ENCODE results near the gene IL12A. TPM values are rescaled to one million over a fixed set of nuclear protein-coding genes. Genes with fewer than 3 reads are reported as not detected.

IL12A gene
- total RNA-seq, 2 donors from 2014 or later: 1.7 to 3.2 TPM

- H3K27ac Mint-ChIP-seq: no peak overlapping the region
- peaks cover 8% of the 10 kb centered on the region for H3K4me1 Mint-ChIP-seq
- no peak for ATAC-seq
- DNase-seq: no peak
- no peak overlapping the region for H3K4me3 Mint-ChIP-seq
- H3K27me3 Mint-ChIP-seq: peaks cover 22% of the 10 kb centered on the region
- no peaks in the 10 kb centered on the region for H3K36me3 Mint-ChIP-seq (ENCODE audit: low read depth)
- H3K9me3 ChIP-seq (ENCODE audit: control insufficient read depth, low read length, poor library complexity, severe bottlenecking): no peaks in the 10 kb centered on the region
These were observed 33.4 kb downstream of the IL12A start for GRCh38 chr3:160022068-160022467.

DNA sequence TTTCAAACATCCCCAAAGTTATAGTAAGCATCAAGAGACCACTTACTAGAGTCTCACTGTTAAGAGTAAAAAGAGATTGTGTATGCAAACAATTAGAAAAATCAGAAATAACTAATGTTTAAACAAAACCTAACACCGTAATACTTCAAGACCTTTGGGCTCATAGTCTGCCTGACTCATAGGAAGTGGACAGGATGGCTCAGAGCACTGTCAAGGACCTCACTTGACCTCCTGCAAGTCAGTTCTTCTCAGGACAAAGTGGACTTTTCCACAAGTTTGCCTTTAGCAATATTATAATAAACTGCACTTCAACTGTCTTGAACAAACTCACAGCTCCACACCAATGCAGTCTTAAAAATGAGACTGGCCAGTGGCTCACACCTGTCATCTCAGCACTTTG lies 34.8 kb downstream of the IL12A start:
- H3K9me3 ChIP-seq (ENCODE audit: control insufficient read depth, low read length, poor library complexity, severe bottlenecking): no peaks in the 10 kb centered on the region
- Mint-ChIP-seq H3K27ac (no peak overlapping the region), H3K4me1 (peaks cover 16% of the 10 kb centered on the region), H3K27me3 (peaks cover 22% of the 10 kb centered on the region), H3K36me3 (ENCODE audit: low read depth) (no peaks in the 10 kb centered on the region), H3K4me3 (no peak overlapping the region)
- ATAC-seq (no peak), DNase-seq (no peak)

GRCh38 chr3:160027541-160028195 lies 39.0 kb downstream of the IL12A start:
- H3K9me3 ChIP-seq (ENCODE audit: control insufficient read depth, low read length, poor library complexity, severe bottlenecking): no peaks in the 10 kb centered on the region
- Mint-ChIP-seq H3K27me3 (peaks cover 5% of the 10 kb centered on the region), H3K4me1 (peaks cover 18% of the 10 kb centered on the region), H3K4me3 (no peak overlapping the region), H3K27ac (peak overlapping the region; percentile 56), H3K36me3 (ENCODE audit: low read depth) (no peaks in the 10 kb centered on the region)
- DNase-seq (no peak), ATAC-seq (peak; percentile 16)

DNA sequence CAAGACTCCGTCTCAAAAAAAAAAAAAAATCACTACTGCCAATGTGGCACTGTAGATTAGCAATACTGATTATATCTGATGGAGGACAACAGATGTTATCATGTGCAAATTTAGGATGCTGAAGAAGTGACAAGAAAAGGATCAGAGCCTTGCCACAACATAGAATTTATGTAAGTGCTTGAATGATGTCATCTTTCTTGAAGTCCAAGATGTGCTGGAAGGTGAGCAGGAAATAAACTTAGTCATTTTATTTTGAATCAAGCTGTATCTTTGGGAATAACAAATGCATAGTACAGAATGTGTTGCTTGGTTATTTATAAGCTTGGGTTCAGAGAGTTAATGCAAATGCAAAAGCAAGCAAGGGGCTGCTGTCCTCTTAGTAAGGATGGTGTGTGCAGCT lies 47.1 kb downstream of the IL12A start:
- ATAC-seq (no peak), DNase-seq (no peak)
- H3K9me3 ChIP-seq (ENCODE audit: control insufficient read depth, low read length, poor library complexity, severe bottlenecking): no peaks in the 10 kb centered on the region
- Mint-ChIP-seq H3K4me3 (no peak overlapping the region), H3K27ac (no peak overlapping the region), H3K4me1 (no peaks in the 10 kb centered on the region), H3K27me3 (peaks cover 29% of the 10 kb centered on the region), H3K36me3 (ENCODE audit: low read depth) (no peaks in the 10 kb centered on the region)

DNA sequence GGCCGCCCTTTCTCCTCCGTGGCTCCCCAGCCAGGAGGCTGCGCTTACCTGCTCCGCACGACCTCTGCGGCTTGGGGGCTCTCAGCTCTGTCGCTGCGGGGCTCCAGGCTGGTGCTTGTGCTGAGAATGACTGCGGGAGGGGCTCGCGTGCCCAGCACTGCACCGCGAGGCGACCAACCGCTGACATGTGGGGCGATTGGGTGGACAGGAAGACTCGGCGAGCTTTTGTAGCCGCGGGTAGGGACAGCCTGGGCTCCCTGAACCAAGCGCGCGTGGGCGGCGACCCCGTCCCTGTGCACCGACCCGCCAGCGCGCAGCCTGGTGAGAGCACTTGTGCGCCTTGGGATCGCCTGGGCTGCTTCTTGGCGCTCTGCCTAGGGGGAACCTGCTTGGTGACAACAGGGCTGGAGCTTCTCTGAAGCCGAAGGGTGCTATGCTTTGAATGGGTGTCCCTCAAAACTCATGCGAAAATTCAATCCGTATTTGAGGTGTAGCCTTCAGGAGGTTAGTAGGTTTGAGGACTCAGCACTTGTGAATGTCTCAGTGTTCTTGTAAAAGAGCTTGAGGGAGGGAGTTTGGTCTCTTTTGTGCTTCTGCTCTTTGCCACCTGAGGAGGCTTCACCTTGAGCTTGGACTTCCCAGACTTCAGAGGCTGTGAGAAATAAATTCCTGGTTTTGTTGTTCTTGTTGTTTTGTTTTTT lies 50.4 kb downstream of the IL12A start:
- ATAC-seq (no peak), DNase-seq (no peak)
- no peaks in the 10 kb centered on the region for H3K9me3 ChIP-seq (ENCODE audit: control insufficient read depth, low read length, poor library complexity, severe bottlenecking)
- Mint-ChIP-seq H3K36me3 (ENCODE audit: low read depth) (no peaks in the 10 kb centered on the region), H3K4me1 (no peaks in the 10 kb centered on the region), H3K27me3 (peaks cover 36% of the 10 kb centered on the region), H3K27ac (no peak overlapping the region), H3K4me3 (no peak overlapping the region)

- Mint-ChIP-seq H3K36me3 (ENCODE audit: low read depth) (no peaks in the 10 kb centered on the region), H3K4me1 (no peaks in the 10 kb centered on the region), H3K27me3 (peaks cover 36% of the 10 kb centered on the region), H3K27ac (no peak overlapping the region), H3K4me3 (no peak overlapping the region)
- no peak for DNase-seq
- no peaks in the 10 kb centered on the region for H3K9me3 ChIP-seq (ENCODE audit: control insufficient read depth, low read length, poor library complexity, severe bottlenecking)
- no peak for ATAC-seq
These were observed 51.5 kb downstream of the IL12A start for GRCh38 chr3:160040181-160040580.

DNA sequence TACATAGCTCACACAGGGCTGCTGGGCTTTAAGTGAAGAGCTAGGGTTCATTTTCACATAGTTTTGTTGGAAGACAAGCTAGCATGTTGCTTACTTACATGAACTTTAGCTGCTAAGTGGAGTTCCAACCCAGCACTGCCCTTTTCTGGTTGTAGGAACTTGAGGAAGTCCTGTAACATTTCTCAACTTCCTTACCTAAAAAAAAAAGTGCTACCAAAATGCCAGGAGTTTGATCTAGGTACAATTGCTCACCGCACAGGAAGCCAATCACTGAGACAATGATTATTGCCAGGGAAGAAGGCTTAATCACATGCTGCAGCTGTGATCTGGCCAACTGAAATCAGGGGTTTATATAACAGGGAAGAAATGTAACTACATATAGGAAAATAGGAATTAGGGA lies 52.8 kb downstream of the IL12A start:
- ATAC-seq: no peak
- H3K4me1 Mint-ChIP-seq: no peaks in the 10 kb centered on the region
- no peaks in the 10 kb centered on the region for H3K36me3 Mint-ChIP-seq (ENCODE audit: low read depth)
- H3K27ac Mint-ChIP-seq: no peak overlapping the region
- H3K4me3 Mint-ChIP-seq: no peak overlapping the region
- H3K27me3 Mint-ChIP-seq: peaks cover 28% of the 10 kb centered on the region
- DNase-seq: no peak
- H3K9me3 ChIP-seq (ENCODE audit: control insufficient read depth, low read length, poor library complexity, severe bottlenecking): no peaks in the 10 kb centered on the region

- H3K27ac Mint-ChIP-seq: no peak overlapping the region
- no peaks in the 10 kb centered on the region for H3K36me3 Mint-ChIP-seq (ENCODE audit: low read depth)
- DNase-seq (no peak), ATAC-seq (no peak)
- no peaks in the 10 kb centered on the region for H3K4me1 Mint-ChIP-seq
- H3K27me3 Mint-ChIP-seq: peaks cover 25% of the 10 kb centered on the region
- H3K9me3 ChIP-seq (ENCODE audit: control insufficient read depth, low read length, poor library complexity, severe bottlenecking): no peaks in the 10 kb centered on the region
- no peak overlapping the region for H3K4me3 Mint-ChIP-seq
These were observed 55.5 kb downstream of the IL12A start for GRCh38 chr3:160044121-160044520.

Other genes with a start within 250 kb of the IL12A start
- gene SCHIP1, start 149.0 kb upstream of the IL12A start, total RNA-seq: not detected
- not detected for gene C3orf80, start 236.6 kb downstream of the IL12A start, total RNA-seq